Measurements from ENCODE around the gene TMEM234.
A peak's percentile ranks its signal among the peaks of the same experiment; 100 is the strongest.

Gene TMEM234

GRCh38 chr1:32239337-32239736, 17.2 kb upstream of the TMEM234 start:
- DNase-seq: no peak

- DNase-seq: no peak
These were observed 12.6 kb upstream of the TMEM234 start for GRCh38 chr1:32234792-32235191.

GRCh38 chr1:32232558-32233304, 10.6 kb upstream of the TMEM234 start:
- DNase-seq: no peak

GRCh38 chr1:32231843-32232432, 9.8 kb upstream of the TMEM234 start:
- no peak for DNase-seq

- no peak for DNase-seq
These were observed 6.6 kb upstream of the TMEM234 start for GRCh38 chr1:32228771-32229170.

- no peak for DNase-seq
These were observed 2.1 kb upstream of the TMEM234 start for GRCh38 chr1:32224285-32224684.

GRCh38 chr1:32223683-32224082, 1.5 kb upstream of the TMEM234 start:
- DNase-seq: no peak

GRCh38 chr1:32221581-32221979, 573 bp downstream of the TMEM234 start:
- no peak for DNase-seq

- DNase-seq: no peak
These were observed 1.2 kb downstream of the TMEM234 start for GRCh38 chr1:32220746-32221580.

GRCh38 chr1:32219022-32219421, 3.1 kb downstream of the TMEM234 start:
- no peak for DNase-seq

- DNase-seq: no peak
These were observed 5.6 kb downstream of the TMEM234 start for GRCh38 chr1:32216566-32216965.

- peak; percentile 71 to 79 for DNase-seq
These were observed 6.3 kb downstream of the TMEM234 start for GRCh38 chr1:32215629-32216480.

GRCh38 chr1:32208891-32209328, 13.2 kb downstream of the TMEM234 start, which contains the start of gene DCDC2B:
DCDC2B (plus strand) TSS chr1:32209089; CDS start chr1:32209094, 5 bp downstream.
- DNase-seq: peak; percentile 95 to 97

GRCh38 chr1:32208469-32208868, 13.7 kb downstream of the TMEM234 start:
- no peak for DNase-seq

- DNase-seq: peak; percentile 96 to 98
These were observed 16.5 kb downstream of the TMEM234 start, which contains the start of gene IQCC for GRCh38 chr1:32205401-32206370. IQCC (plus strand) TSS chr1:32205671; CDS start chr1:32205682, 11 bp downstream.

GRCh38 chr1:32204943-32205361, 17.2 kb downstream of the TMEM234 start:
- DNase-seq: peak in 1 of 2 experiments; percentile 49

- DNase-seq: peak; percentile 50 to 69
These were observed 20.9 kb downstream of the TMEM234 start for GRCh38 chr1:32201011-32201855.

- DNase-seq: peak; percentile 70 to 81
These were observed 21.7 kb downstream of the TMEM234 start, which contains the start of gene CCDC28B for GRCh38 chr1:32200226-32201010. CCDC28B (plus strand) TSS chr1:32200595; CDS start chr1:32201936, 1,341 bp downstream.

GRCh38 chr1:32199717-32200072, 22.5 kb downstream of the TMEM234 start:
- peak; percentile 68 to 88 for DNase-seq

Data from NCI-H2081 (cell line).